Liver (tissue), 9 donors: Measurements from ENCODE around the gene PILRB. TPM values are rescaled to one million over a fixed set of nuclear protein-coding genes. Genes with fewer than 3 reads are reported as not detected.

Experiments
- DNase-seq: peaks from one replicate; pipeline ENCODE4 v3.0.0-alpha.2; 2017; ENCODE audit warnings: low spot score
- H3K27ac ChIP-seq, 2 donors: one replicate each; pipeline ENCODE4 v1.7.0; 2013; ENCODE audit warnings: inconsistent platforms in 2 of 2, low read length in 2 of 2, control low read depth in 1 of 2, low read depth in 1 of 2, mild to moderate bottlenecking in 1 of 2
- H3K27me3 ChIP-seq, 4 donors: one replicate each; pipeline versions ENCODE4 v1.6.1 to v1.7.0; 2013; ENCODE audit warnings: low read length in 3 of 4, inconsistent platforms in 1 of 4, mild to moderate bottlenecking in 1 of 4, moderate library complexity in 1 of 4; ENCODE audit not compliant: control insufficient read depth in 4 of 4, insufficient read depth in 4 of 4
- H3K36me3 ChIP-seq, 4 donors: one replicate each; pipeline versions ENCODE4 v1.6.1 to v1.7.0; 2013; ENCODE audit warnings: low read length in 3 of 4, mild to moderate bottlenecking in 3 of 4, low read depth in 1 of 4, moderate library complexity in 1 of 4; ENCODE audit not compliant: control insufficient read depth in 4 of 4, insufficient read depth in 3 of 4
- H3K4me1 ChIP-seq, 4 donors: one replicate each; pipeline versions ENCODE4 v1.6.1 to v1.7.0; 2013; ENCODE audit warnings: low read length in 3 of 4, mild to moderate bottlenecking in 3 of 4, moderate library complexity in 1 of 4; ENCODE audit not compliant: control insufficient read depth in 4 of 4, insufficient read depth in 4 of 4
- H3K4me3 ChIP-seq, 3 donors: one replicate each; pipeline versions ENCODE4 v1.6.1 to v1.7.0; 2013; ENCODE audit warnings: low read length in 3 of 3, control low read depth in 1 of 3, low read depth in 1 of 3, mild to moderate bottlenecking in 1 of 3
- H3K9ac ChIP-seq, 2 donors: one replicate each; pipeline ENCODE4 v1.7.0; 2013; ENCODE audit warnings: low read length in 2 of 2, mild to moderate bottlenecking in 2 of 2, moderate library complexity in 2 of 2, control low read depth in 1 of 2, low read depth in 1 of 2
- H3K9me3 ChIP-seq, 4 donors: one replicate each; pipeline versions ENCODE4 v1.6.1 to v1.7.0; 2013; ENCODE audit warnings: low read length in 3 of 4; ENCODE audit not compliant: control insufficient read depth in 4 of 4
- EGR1 ChIP-seq, 2 donors: IDR thresholded peaks; 2 replicates each; pipeline ENCODE4 v1.6.1; 2016 to 2018; ENCODE audit warnings: antibody characterized with exemption in 2 of 2, low read depth in 2 of 2
- FOXA1 ChIP-seq: IDR thresholded peaks from 2 replicates; pipeline ENCODE4 v1.6.1; 2016; ENCODE audit warnings: antibody characterized with exemption
- FOXA2 ChIP-seq: IDR thresholded peaks from 2 replicates; pipeline ENCODE4 v1.6.1; 2016; ENCODE audit warnings: antibody characterized with exemption
- GABPA ChIP-seq, 2 donors: IDR thresholded peaks in 1 of 2; conservative IDR thresholded peaks in 1 of 2; 2 replicates each; pipeline ENCODE4 v1.6.1; 2016; ENCODE audit warnings: antibody characterized with exemption in 2 of 2, mild to moderate bottlenecking in 1 of 2, moderate library complexity in 1 of 2
- HNF4A ChIP-seq, 2 donors: conservative IDR thresholded peaks; 2 replicates each; pipeline ENCODE4 v1.6.1; 2016; ENCODE audit warnings: antibody characterized with exemption in 2 of 2, mild to moderate bottlenecking in 2 of 2
- HNF4G ChIP-seq: IDR thresholded peaks from 2 replicates; pipeline ENCODE4 v1.6.1; 2016; ENCODE audit warnings: antibody characterized with exemption
- JUND ChIP-seq, 2 donors: IDR thresholded peaks; 2 replicates each; pipeline ENCODE4 v1.6.1; 2016; ENCODE audit warnings: antibody characterized with exemption in 2 of 2
- NR2F2 ChIP-seq: IDR thresholded peaks from 2 replicates; pipeline ENCODE4 v1.6.1; 2016; ENCODE audit warnings: antibody characterized with exemption
- RAD21 ChIP-seq, 2 donors: IDR thresholded peaks; 2 replicates each; pipeline ENCODE4 v1.6.1; 2016; ENCODE audit warnings: antibody characterized with exemption in 2 of 2, mild to moderate bottlenecking in 2 of 2
- RXRA ChIP-seq, 2 donors: IDR thresholded peaks; 2 replicates each; pipeline ENCODE4 v1.6.1; 2017 to 2018; ENCODE audit warnings: antibody characterized with exemption in 2 of 2, mild to moderate bottlenecking in 1 of 2
- SP1 ChIP-seq: IDR thresholded peaks from 2 replicates; pipeline ENCODE4 v1.6.1; 2018; ENCODE audit warnings: antibody characterized with exemption, mild to moderate bottlenecking
- TAF1 ChIP-seq: conservative IDR thresholded peaks from 2 replicates; pipeline ENCODE4 v1.6.1; 2016; ENCODE audit warnings: antibody characterized with exemption, mild to moderate bottlenecking
- WGBS: extraction: QIAGEN DNeasy Blood & Tissue Kit; methylation state at CpG from one replicate; pipeline ENCODE4 v1.1.7; 2013; 5-methylcytosine and 5-hydroxymethylcytosine counted together
- polyA plus RNA-seq, 2 donors: library from polyadenylated mRNA; stranded (reverse) in 1 of 2; unstranded in 1 of 2; fragments of 200-250 nt in 1 of 2; fragments of >200 nt in 1 of 2; fragmentation: Nextera tagmentation in 1 of 2; extraction: Ambion mirVana in 1 of 2; gene quantifications; one replicate each; pipeline versions ENCODE4 v1.2.1 to v1.2.3, GENCODE V29; 2013 to 2015
- total RNA-seq, 2 donors: library from RNA; depleted of rRNA; stranded (reverse); fragments of >200 nt; gene quantifications; one replicate each; pipeline ENCODE4 v1.2.3, GENCODE V29; 2014
- TF ChIP-seq, protein P1 (sequence below): IDR thresholded peaks from 2 replicates; pipeline ENCODE4 v1.6.1; 2016; ENCODE audit warnings: antibody characterized with exemption, mild to moderate bottlenecking
- TF ChIP-seq, protein P2 (sequence below): IDR thresholded peaks from 2 replicates; pipeline ENCODE4 v1.6.1; 2016; ENCODE audit warnings: antibody characterized with exemption
- TF ChIP-seq, protein P3 (sequence below): IDR thresholded peaks from 2 replicates; pipeline ENCODE4 v1.6.1; 2016; ENCODE audit warnings: antibody characterized with exemption
- TF ChIP-seq, protein P4 (sequence below): IDR thresholded peaks from 2 replicates; pipeline ENCODE4 v1.6.1; 2016; ENCODE audit warnings: antibody characterized with exemption
- TF ChIP-seq, protein P5 (sequence below): fragments of 150-350 bp; IDR thresholded peaks from 2 replicates; pipeline ENCODE4 v1.5.1; 2017; ENCODE audit warnings: improper control_type of control experiment, low read depth, low read length; ENCODE audit not compliant: missing input control
- donor health status: healthy.
- donor health status: healthy.
- donor health status: healthy.
- donor health status: healthy.
- donor health status: healthy.

Gene PILRB
- total and polyA plus RNA-seq, 4 donors, result 6.0 to 50.8 (median 14.3) TPM

DNA sequence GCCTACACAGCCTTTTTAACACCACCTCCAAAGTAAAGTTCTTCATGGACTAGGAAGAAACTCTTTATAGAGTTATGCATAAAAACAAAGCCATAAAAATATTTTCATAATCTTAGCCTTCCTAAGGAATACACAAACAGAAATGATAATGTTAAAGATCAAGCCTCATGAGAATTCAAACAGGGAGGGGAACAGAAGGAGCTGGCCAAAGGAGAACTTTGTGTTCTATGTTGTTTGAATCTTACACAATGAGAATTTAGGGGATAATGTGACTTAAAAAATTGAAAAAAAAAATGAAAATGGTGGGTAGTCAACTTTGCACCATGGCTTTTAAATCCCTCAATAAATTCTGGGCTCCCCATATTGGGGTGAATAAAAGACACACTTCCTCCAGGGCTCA is 9.1 kb upstream of the PILRB start:
- Histone ChIP-seq H3K4me3 (no peak overlapping the region), H3K9ac (no peak overlapping the region), H3K27ac (no peak overlapping the region), H3K4me1 (peaks cover 0 to 4% (median 0%) of the 10 kb centered on the region in 4 donors), H3K36me3 (peaks cover 26 to 56% (median 40%) of the 10 kb centered on the region in 4 donors), H3K27me3 (no peaks in the 10 kb centered on the region), H3K9me3 (no peaks in the 10 kb centered on the region)
- DNase-seq, result no peak
- TF ChIP-seq RAD21 (IDR thresholded peaks at IDR 0.05), result no peak
- TF ChIP-seq, protein P1, sequence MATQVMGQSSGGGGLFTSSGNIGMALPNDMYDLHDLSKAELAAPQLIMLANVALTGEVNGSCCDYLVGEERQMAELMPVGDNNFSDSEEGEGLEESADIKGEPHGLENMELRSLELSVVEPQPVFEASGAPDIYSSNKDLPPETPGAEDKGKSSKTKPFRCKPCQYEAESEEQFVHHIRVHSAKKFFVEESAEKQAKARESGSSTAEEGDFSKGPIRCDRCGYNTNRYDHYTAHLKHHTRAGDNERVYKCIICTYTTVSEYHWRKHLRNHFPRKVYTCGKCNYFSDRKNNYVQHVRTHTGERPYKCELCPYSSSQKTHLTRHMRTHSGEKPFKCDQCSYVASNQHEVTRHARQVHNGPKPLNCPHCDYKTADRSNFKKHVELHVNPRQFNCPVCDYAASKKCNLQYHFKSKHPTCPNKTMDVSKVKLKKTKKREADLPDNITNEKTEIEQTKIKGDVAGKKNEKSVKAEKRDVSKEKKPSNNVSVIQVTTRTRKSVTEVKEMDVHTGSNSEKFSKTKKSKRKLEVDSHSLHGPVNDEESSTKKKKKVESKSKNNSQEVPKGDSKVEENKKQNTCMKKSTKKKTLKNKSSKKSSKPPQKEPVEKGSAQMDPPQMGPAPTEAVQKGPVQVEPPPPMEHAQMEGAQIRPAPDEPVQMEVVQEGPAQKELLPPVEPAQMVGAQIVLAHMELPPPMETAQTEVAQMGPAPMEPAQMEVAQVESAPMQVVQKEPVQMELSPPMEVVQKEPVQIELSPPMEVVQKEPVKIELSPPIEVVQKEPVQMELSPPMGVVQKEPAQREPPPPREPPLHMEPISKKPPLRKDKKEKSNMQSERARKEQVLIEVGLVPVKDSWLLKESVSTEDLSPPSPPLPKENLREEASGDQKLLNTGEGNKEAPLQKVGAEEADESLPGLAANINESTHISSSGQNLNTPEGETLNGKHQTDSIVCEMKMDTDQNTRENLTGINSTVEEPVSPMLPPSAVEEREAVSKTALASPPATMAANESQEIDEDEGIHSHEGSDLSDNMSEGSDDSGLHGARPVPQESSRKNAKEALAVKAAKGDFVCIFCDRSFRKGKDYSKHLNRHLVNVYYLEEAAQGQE, result no peak
- no peak for TF ChIP-seq TAF1
- TF ChIP-seq GABPA (IDR thresholded peaks at IDR 0.05 in 1 of 2, conservative IDR thresholded peaks at IDR 0.05 in 1 of 2), result no peak
- no peak for TF ChIP-seq NR2F2
- TF ChIP-seq SP1, result no peak
- TF ChIP-seq HNF4G, result no peak
- TF ChIP-seq, protein P2, sequence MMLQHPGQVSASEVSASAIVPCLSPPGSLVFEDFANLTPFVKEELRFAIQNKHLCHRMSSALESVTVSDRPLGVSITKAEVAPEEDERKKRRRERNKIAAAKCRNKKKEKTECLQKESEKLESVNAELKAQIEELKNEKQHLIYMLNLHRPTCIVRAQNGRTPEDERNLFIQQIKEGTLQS, result no peak
- no peak for TF ChIP-seq FOXA1
- TF ChIP-seq, protein P3, sequence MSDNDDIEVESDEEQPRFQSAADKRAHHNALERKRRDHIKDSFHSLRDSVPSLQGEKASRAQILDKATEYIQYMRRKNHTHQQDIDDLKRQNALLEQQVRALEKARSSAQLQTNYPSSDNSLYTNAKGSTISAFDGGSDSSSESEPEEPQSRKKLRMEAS, result no peak
- no peak for TF ChIP-seq EGR1 (IDR thresholded peaks at IDR 0.05; ENCODE audit: low read depth in 2 of 2)
- TF ChIP-seq, protein P4, sequence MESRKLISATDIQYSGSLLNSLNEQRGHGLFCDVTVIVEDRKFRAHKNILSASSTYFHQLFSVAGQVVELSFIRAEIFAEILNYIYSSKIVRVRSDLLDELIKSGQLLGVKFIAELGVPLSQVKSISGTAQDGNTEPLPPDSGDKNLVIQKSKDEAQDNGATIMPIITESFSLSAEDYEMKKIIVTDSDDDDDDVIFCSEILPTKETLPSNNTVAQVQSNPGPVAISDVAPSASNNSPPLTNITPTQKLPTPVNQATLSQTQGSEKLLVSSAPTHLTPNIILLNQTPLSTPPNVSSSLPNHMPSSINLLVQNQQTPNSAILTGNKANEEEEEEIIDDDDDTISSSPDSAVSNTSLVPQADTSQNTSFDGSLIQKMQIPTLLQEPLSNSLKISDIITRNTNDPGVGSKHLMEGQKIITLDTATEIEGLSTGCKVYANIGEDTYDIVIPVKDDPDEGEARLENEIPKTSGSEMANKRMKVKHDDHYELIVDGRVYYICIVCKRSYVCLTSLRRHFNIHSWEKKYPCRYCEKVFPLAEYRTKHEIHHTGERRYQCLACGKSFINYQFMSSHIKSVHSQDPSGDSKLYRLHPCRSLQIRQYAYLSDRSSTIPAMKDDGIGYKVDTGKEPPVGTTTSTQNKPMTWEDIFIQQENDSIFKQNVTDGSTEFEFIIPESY, result no peak
- TF ChIP-seq HNF4A (conservative IDR thresholded peaks at IDR 0.05), result no peak
- TF ChIP-seq RXRA (IDR thresholded peaks at IDR 0.05), result no peak
- no peak for TF ChIP-seq JUND (IDR thresholded peaks at IDR 0.05)
- no peak for TF ChIP-seq FOXA2

DNA sequence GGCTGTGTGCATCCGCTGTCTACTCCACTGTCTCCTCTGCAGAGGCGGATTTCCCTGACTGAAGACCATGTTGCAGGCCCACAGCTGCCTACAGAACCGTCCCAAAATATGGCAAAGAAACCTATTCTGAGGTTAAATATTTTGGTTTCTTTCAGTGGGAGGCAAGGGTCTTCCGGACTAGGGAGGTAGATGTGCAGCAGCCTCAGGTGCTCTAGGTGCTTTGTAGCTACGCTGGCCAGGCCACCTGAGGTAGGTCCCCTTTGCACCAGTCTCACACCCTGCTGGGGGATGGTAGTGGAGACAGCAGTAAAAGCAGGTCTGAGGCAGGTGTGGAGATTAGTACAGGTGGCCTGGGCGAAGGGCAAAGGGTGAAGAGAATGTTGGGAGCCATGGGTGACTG is 8.2 kb upstream of the PILRB start:
- WGBS, result 96% methylated on average over 6 of the region's 6 CpGs
- H3K9me3 ChIP-seq, result no peaks in the 10 kb centered on the region
- H3K4me1 ChIP-seq, result peaks cover 0 to 1% (median 0%) of the 10 kb centered on the region in 4 donors
- no peaks in the 10 kb centered on the region for H3K27me3 ChIP-seq
- no peak for DNase-seq
- no peak overlapping the region for H3K9ac ChIP-seq
- H3K4me3 ChIP-seq, result no peak overlapping the region
- H3K36me3 ChIP-seq, result peaks cover 29 to 63% (median 45%) of the 10 kb centered on the region in 4 donors
- H3K27ac ChIP-seq, result no peak overlapping the region
- TF ChIP-seq NR2F2 (no peak), RXRA (IDR thresholded peaks at IDR 0.05) (no peak), TAF1 (no peak), FOXA2 (no peak), SP1 (no peak), FOXA1 (no peak), RAD21 (IDR thresholded peaks at IDR 0.05) (no peak), JUND (IDR thresholded peaks at IDR 0.05) (no peak), HNF4G (no peak)
- TF ChIP-seq, protein P2, result no peak
- TF ChIP-seq, protein P1, result no peak
- TF ChIP-seq, protein P5, sequence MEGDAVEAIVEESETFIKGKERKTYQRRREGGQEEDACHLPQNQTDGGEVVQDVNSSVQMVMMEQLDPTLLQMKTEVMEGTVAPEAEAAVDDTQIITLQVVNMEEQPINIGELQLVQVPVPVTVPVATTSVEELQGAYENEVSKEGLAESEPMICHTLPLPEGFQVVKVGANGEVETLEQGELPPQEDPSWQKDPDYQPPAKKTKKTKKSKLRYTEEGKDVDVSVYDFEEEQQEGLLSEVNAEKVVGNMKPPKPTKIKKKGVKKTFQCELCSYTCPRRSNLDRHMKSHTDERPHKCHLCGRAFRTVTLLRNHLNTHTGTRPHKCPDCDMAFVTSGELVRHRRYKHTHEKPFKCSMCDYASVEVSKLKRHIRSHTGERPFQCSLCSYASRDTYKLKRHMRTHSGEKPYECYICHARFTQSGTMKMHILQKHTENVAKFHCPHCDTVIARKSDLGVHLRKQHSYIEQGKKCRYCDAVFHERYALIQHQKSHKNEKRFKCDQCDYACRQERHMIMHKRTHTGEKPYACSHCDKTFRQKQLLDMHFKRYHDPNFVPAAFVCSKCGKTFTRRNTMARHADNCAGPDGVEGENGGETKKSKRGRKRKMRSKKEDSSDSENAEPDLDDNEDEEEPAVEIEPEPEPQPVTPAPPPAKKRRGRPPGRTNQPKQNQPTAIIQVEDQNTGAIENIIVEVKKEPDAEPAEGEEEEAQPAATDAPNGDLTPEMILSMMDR, result no peak
- TF ChIP-seq, protein P3, result no peak
- TF ChIP-seq, protein P4, result no peak
